PC-9 (cell line): Measurements from ENCODE around the gene PEX14. TPM values are rescaled to one million over a fixed set of nuclear protein-coding genes. Genes with fewer than 3 reads are reported as not detected.

ENCODE experiments used
- BruUV-seq: library from RNA; stranded (reverse); fragments of 400-500 nt; replicated peaks from 2 replicates; lab custom pipeline; 2021; lab: Mats Ljungman, UMichigan
- CTCF ChIA-PET: fragments of 300-600 bp; sonication (Branson Sonifier 250); formaldehyde crosslinking; loops from one replicate; lab custom pipeline; 2022; ENCODE audit warnings: antibody characterized with exemption; lab: Charles Lee
- POLR2A ChIA-PET: fragments of 300-600 bp; sonication (Branson Sonifier 250); formaldehyde crosslinking; loops from one replicate; lab custom pipeline; 2022; ENCODE audit warnings: antibody characterized with exemption; ENCODE audit not compliant: unreplicated experiment; lab: Charles Lee
- DNase-seq, 2 experiments: peaks; one replicate each; pipeline versions ENCODE4 v3.0.0 to v3.0.0-alpha.2; 2015 to 2022; ENCODE audit warnings: mixed read lengths in 1 of 2
- H2AFZ ChIP-seq: fragments of 200-600 bp; sonication (generic); 2 replicates; pipeline ENCODE4 v1.8.1; 2017; ENCODE audit warnings: antibody characterized with exemption
- H3F3A ChIP-seq: fragments of 200-600 bp; sonication (generic); 2 replicates; pipeline ENCODE4 v1.8.1; 2017; ENCODE audit warnings: antibody characterized with exemption, mild to moderate bottlenecking, low read depth; ENCODE audit not compliant: insufficient read depth
- H3K27ac ChIP-seq: fragments of 200-600 bp; sonication (generic); 2 replicates; pipeline ENCODE4 v1.6.1; 2016; ENCODE audit warnings: mixed run types
- H3K27me3 ChIP-seq: fragments of 200-600 bp; sonication (generic); 2 replicates; pipeline ENCODE4 v1.6.1; 2016; ENCODE audit warnings: low read depth, mixed run types; ENCODE audit not compliant: insufficient read depth
- H3K36me3 ChIP-seq: fragments of 200-600 bp; sonication (generic); 2 replicates; pipeline ENCODE4 v1.6.1; 2016; ENCODE audit warnings: low read depth, mixed run types
- H3K4me1 ChIP-seq: fragments of 200-600 bp; sonication (generic); replicated peaks from 2 replicates; pipeline ENCODE4 v1.6.1; 2016; ENCODE audit warnings: mixed run types; ENCODE audit not compliant: insufficient read depth
- H3K4me2 ChIP-seq: fragments of 200-600 bp; sonication (generic); 2 replicates; pipeline ENCODE4 v1.6.1; 2017; ENCODE audit warnings: mixed run types
- H3K4me3 ChIP-seq: fragments of 200-600 bp; sonication (generic); 2 replicates; pipeline ENCODE4 v1.6.1; 2016; ENCODE audit warnings: mixed run types
- H3K79me2 ChIP-seq: fragments of 200-600 bp; sonication (generic); 2 replicates; pipeline ENCODE4 v1.6.1; 2017; ENCODE audit warnings: low read depth, mixed run types
- H3K9me2 ChIP-seq: fragments of 200-600 bp; sonication (generic); 2 replicates; pipeline ENCODE4 v1.8.1; 2017; ENCODE audit warnings: mild to moderate bottlenecking; ENCODE audit not compliant: insufficient read depth
- H3K9me3 ChIP-seq: fragments of 200-600 bp; sonication (generic); 2 replicates; pipeline ENCODE4 v1.8.1; 2016; ENCODE audit warnings: low read depth; ENCODE audit not compliant: insufficient read depth
- H4K20me1 ChIP-seq: fragments of 200-600 bp; sonication (generic); 2 replicates; pipeline ENCODE4 v1.8.1; 2017; ENCODE audit not compliant: insufficient read depth
- CTCF ChIP-seq: fragments of 200-600 bp; sonication (generic); conservative IDR thresholded peaks from 2 replicates; pipeline ENCODE4 v1.6.1; 2017; ENCODE audit warnings: mixed run types, antibody characterized with exemption, mild to moderate bottlenecking, moderate library complexity
- EZH2 ChIP-seq: fragments of 200-600 bp; sonication (generic); IDR thresholded peaks from 2 replicates; pipeline ENCODE4 v1.8.0; 2017; ENCODE audit warnings: antibody characterized with exemption, low read depth
- intact Hi-C: fragments of 100-400 bp; cut with micrococcal nuclease; formaldehyde crosslinking; loops from one replicate; pipeline ENCODE4 v1.10.0; 2022; ENCODE audit not compliant: unreplicated experiment
- total RNA-seq: library from RNA; stranded (reverse); gene quantifications from 2 replicates; pipeline ENCODE4 v1.2.3, GENCODE V29; 2021

PEX14 gene
- total RNA-seq, 1 experiment from 2014 or later: 28.3 TPM

GRCh38 chr1:10635085-10635896 lies 160.5 kb downstream of the PEX14 start:
- no peak for TF ChIP-seq CTCF
- TF ChIP-seq EZH2: no peak
- Histone ChIP-seq H3K27ac (no peak overlapping the region), H3K9me2 (no peaks in the 10 kb centered on the region), H3K9me3 (no peaks in the 10 kb centered on the region), H4K20me1 (no peaks in the 10 kb centered on the region), H3K4me3 (no peak overlapping the region), H2AFZ (no peak overlapping the region), H3K79me2 (no peaks in the 10 kb centered on the region), H3F3A (no peaks in the 10 kb centered on the region), H3K4me1 (no peaks in the 10 kb centered on the region), H3K4me2 (no peak overlapping the region), H3K27me3 (no peaks in the 10 kb centered on the region), H3K36me3 (no peaks in the 10 kb centered on the region)
- ChIA-PET CTCF (no interaction called here), POLR2A (interaction anchor here (0.6 kb wide), 2 partner anchors 23 to 193 kb away, joined by 3 to 7 read pairs; no protein-coding TSS in a partner anchor)
- TSS peak; percentile 32 for BruUV-seq
- intact Hi-C loops: no loop called here
- DNase-seq: peak in 1 of 2 experiments; percentile 42

GRCh38 chr1:10635992-10636391 lies 161.2 kb downstream of the PEX14 start:
- Histone ChIP-seq H3F3A (no peaks in the 10 kb centered on the region), H3K27ac (no peak overlapping the region), H3K27me3 (no peaks in the 10 kb centered on the region), H3K9me2 (no peaks in the 10 kb centered on the region), H3K79me2 (no peaks in the 10 kb centered on the region), H3K4me1 (no peaks in the 10 kb centered on the region), H3K4me3 (no peak overlapping the region), H3K9me3 (no peaks in the 10 kb centered on the region), H3K36me3 (no peaks in the 10 kb centered on the region), H2AFZ (no peak overlapping the region), H4K20me1 (no peaks in the 10 kb centered on the region), H3K4me2 (no peak overlapping the region)
- TF ChIP-seq CTCF: no peak
- TF ChIP-seq EZH2: no peak
- BruUV-seq: no TSS peak
- intact Hi-C loops: no loop called here
- ChIA-PET POLR2A (interaction anchor here (0.6 kb wide), 1 partner anchor 24 kb away, joined by 3 read pairs; no protein-coding TSS in a partner anchor), CTCF (no interaction called here)
- no peak for DNase-seq

- no peak overlapping the region for H2AFZ ChIP-seq
- no peak overlapping the region for H3K4me3 ChIP-seq
- intact Hi-C loops: no loop called here
- TF ChIP-seq CTCF: no peak
- TF ChIP-seq EZH2: no peak
- no TSS peak for BruUV-seq
- no peaks in the 10 kb centered on the region for H3K27me3 ChIP-seq
- no peak for DNase-seq
- H3K9me3 ChIP-seq: no peaks in the 10 kb centered on the region
- no peaks in the 10 kb centered on the region for H3K36me3 ChIP-seq
- POLR2A ChIA-PET: no interaction called here
- H3K4me2 ChIP-seq: no peak overlapping the region
- no peaks in the 10 kb centered on the region for H4K20me1 ChIP-seq
- no peaks in the 10 kb centered on the region for H3K4me1 ChIP-seq
- CTCF ChIA-PET: no interaction called here
- H3F3A ChIP-seq: no peaks in the 10 kb centered on the region
- H3K9me2 ChIP-seq: no peaks in the 10 kb centered on the region
- no peaks in the 10 kb centered on the region for H3K79me2 ChIP-seq
- H3K27ac ChIP-seq: no peak overlapping the region
Measured at GRCh38 chr1:10637400-10637799, 162.7 kb downstream of the PEX14 start.
